HepG2 (cell line): ENCODE results near the gene HS3ST3B1. TPM values are rescaled to one million over a fixed set of nuclear protein-coding genes. Genes with fewer than 3 reads are reported as not detected.

Experiments used
- ATAC-seq: fragments of 200-7000 bp; cut with Tn5 transposase; 3 replicates; pipeline ENCODE4 v1.9.1; 2020; ENCODE audit warnings: mild to moderate bottlenecking, moderate library complexity
- BruUV-seq: library from RNA; stranded (reverse); fragments of 400-500 nt; replicated peaks from 2 replicates; lab custom pipeline; 2021; lab: Mats Ljungman, UMichigan
- CTCF ChIA-PET: fragments of 300-600 bp; formaldehyde crosslinking; extraction: SDS; loops from one replicate; lab custom pipeline; 2021; ENCODE audit warnings: low total read pairs, inconsistent platforms, low intra/inter-chr PET ratio; lab: Yijun Ruan, JAX
- POLR2A ChIA-PET: fragments of 350-600 bp; sonication (Branson Sonifier 250); formaldehyde crosslinking; loops from one replicate; lab custom pipeline; 2020; ENCODE audit warnings: antibody characterized with exemption, inconsistent platforms; lab: Yijun Ruan, JAX
- DNase-seq: peaks from one replicate; pipeline ENCODE4 v3.0.0-alpha.2; 2015; ENCODE audit warnings: low spot score
- FAIRE-seq: peaks from 3 replicates; lab custom pipeline; 2011; peaks lifted over from hg19 to GRCh38; lab: Jason Lieb, UNC
- H2AFZ ChIP-seq: one replicate; pipeline ENCODE4 v1.6.1; 2011; ENCODE audit warnings: low read length, inconsistent platforms
- H3K27ac ChIP-seq: fragments of 300-600 bp; 3 replicates; pipeline ENCODE4 v1.8.0; 2011; ENCODE audit warnings: mixed run types, mild to moderate bottlenecking, mixed read lengths, low read length, inconsistent platforms; ENCODE audit not compliant: insufficient read depth; ENCODE audit errors: extremely low read length
- H3K27me3 ChIP-seq, 2 experiments: fragments of 200-600 bp in 1 of 2; 2 replicates in 1 of 2; 3 replicates in 1 of 2; pipeline versions ENCODE4 v1.6.0 to v1.8.0; 2011; ENCODE audit warnings: low read length in 2 of 2, mild to moderate bottlenecking in 2 of 2, moderate library complexity in 2 of 2, inconsistent platforms in 1 of 2; ENCODE audit not compliant: insufficient read depth in 2 of 2, control insufficient read depth in 1 of 2
- H3K36me3 ChIP-seq, 2 experiments: fragments of 200-600 bp in 1 of 2; replicated peaks in 1 of 2; 2 replicates in 1 of 2; 3 replicates in 1 of 2; pipeline versions ENCODE4 v1.5.1 to v1.8.0; 2011; ENCODE audit warnings: low read length in 2 of 2, inconsistent platforms in 1 of 2; ENCODE audit not compliant: insufficient read depth in 2 of 2, control insufficient read depth in 1 of 2
- H3K4me1 ChIP-seq: 2 replicates; pipeline ENCODE4 v1.5.1; 2012; ENCODE audit warnings: low read length, inconsistent platforms; ENCODE audit not compliant: insufficient read depth
- H3K4me2 ChIP-seq: 2 replicates; pipeline ENCODE4 v1.6.0; 2011; ENCODE audit warnings: low read depth, low read length, inconsistent platforms
- H3K4me3 ChIP-seq, 3 experiments: fragments of 200-600 bp in 1 of 3; sonication (generic), shearing (Covaris generic) in 1 of 3; replicated peaks in 1 of 3; 2 replicates each; pipeline ENCODE4 v1.5.1; 2011 to 2016; ENCODE audit warnings: low read length in 3 of 3, inconsistent platforms in 2 of 3, low read depth in 2 of 3, mild to moderate bottlenecking in 2 of 3, control low read depth in 1 of 3, mixed read lengths in 1 of 3; ENCODE audit not compliant: insufficient read depth in 1 of 3
- H3K79me2 ChIP-seq: one replicate; pipeline ENCODE4 v1.6.1; 2011; ENCODE audit warnings: low read length, inconsistent platforms; ENCODE audit not compliant: insufficient read depth
- H3K9ac ChIP-seq: 2 replicates; pipeline ENCODE4 v1.6.0; 2011; ENCODE audit warnings: mild to moderate bottlenecking, low read depth, low read length, inconsistent platforms; ENCODE audit not compliant: insufficient read depth
- H3K9me3 ChIP-seq: 2 replicates; pipeline ENCODE4 v1.5.1; 2012; ENCODE audit warnings: mild to moderate bottlenecking, low read length
- H4K20me1 ChIP-seq: 2 replicates; pipeline ENCODE4 v1.6.0; 2011; ENCODE audit warnings: inconsistent platforms, mild to moderate bottlenecking, low read length, moderate library complexity; ENCODE audit not compliant: insufficient read depth
- AHR ChIP-seq: IDR thresholded peaks from 2 replicates; pipeline ENCODE4 v1.6.1; 2018; ENCODE audit warnings: missing genetic modification reagents, missing compliant biosample characterization
- GATAD1 ChIP-seq: IDR thresholded peaks from 2 replicates; pipeline ENCODE4 v1.6.1; 2016; ENCODE audit warnings: missing genetic modification reagents, missing compliant biosample characterization
- HMGA1 ChIP-seq: sonication (generic); formaldehyde crosslinking; conservative IDR thresholded peaks from 2 replicates; pipeline ENCODE4 v1.4.0; 2020; ENCODE audit warnings: missing genetic modification reagents
- ISL2 ChIP-seq: sonication (generic); formaldehyde crosslinking; IDR thresholded peaks from 2 replicates; pipeline ENCODE4 v1.5.0; 2020; ENCODE audit warnings: missing genetic modification reagents
- TP53 ChIP-seq: sonication (generic); formaldehyde crosslinking; conservative IDR thresholded peaks from 2 replicates; pipeline ENCODE4 v1.4.0; 2020; ENCODE audit warnings: missing genetic modification reagents
- TRAFD1 ChIP-seq: sonication (generic); formaldehyde crosslinking; IDR thresholded peaks from 2 replicates; pipeline ENCODE4 v1.5.1; 2020; ENCODE audit warnings: missing genetic modification reagents, mild to moderate bottlenecking, borderline replicate concordance
- ZNF382 ChIP-seq: sonication (generic); formaldehyde crosslinking; IDR thresholded peaks from 2 replicates; pipeline ENCODE4 v1.5.0; 2020; ENCODE audit warnings: missing genetic modification reagents, mild to moderate bottlenecking, borderline replicate concordance
- ZNF431 ChIP-seq: sonication (generic); formaldehyde crosslinking; IDR thresholded peaks from 2 replicates; pipeline ENCODE4 v1.9.0; 2022; ENCODE audit warnings: missing genetic modification reagents, low read depth, mild to moderate bottlenecking, borderline replicate concordance
- ZNF441 ChIP-seq: sonication (generic); formaldehyde crosslinking; IDR thresholded peaks from 2 replicates; pipeline ENCODE4 v1.7.0; 2021; ENCODE audit warnings: missing genetic modification reagents, borderline replicate concordance
- ZNF746 ChIP-seq: sonication (generic); formaldehyde crosslinking; IDR thresholded peaks from 2 replicates; pipeline ENCODE4 v1.8.0; 2022; ENCODE audit warnings: mild to moderate bottlenecking, missing genetic modification reagents
- WGBS: methylation state at CpG from one replicate; pipeline ENCODE4 v1.1.6; 2017; ENCODE audit warnings: low lambda C conversion rate; 5-methylcytosine and 5-hydroxymethylcytosine counted together
- in situ Hi-C: cut with HindIII; loops from 2 replicates; pipeline ENCODE4 v1.10.0; 2017; ENCODE audit warnings: low pct_unique_long_range_greater_than_20kb; ENCODE audit not compliant: extremely low pct_ligation_motif_present
- intact Hi-C: fragments of 100-400 bp; cut with micrococcal nuclease; formaldehyde crosslinking; loops from one replicate; pipeline ENCODE4 v1.10.0; 2022; ENCODE audit not compliant: unreplicated experiment
- polyA plus RNA-seq, 8 experiments: library from polyadenylated mRNA; depleted of rRNA in 3 of 8; stranded (reverse) in 7 of 8; unstranded in 1 of 8; fragments of >200 nt; fragmentation: Illumina TruSeq in 4 of 8; extraction: Trizol in 4 of 8; gene quantifications; 2 replicates each; pipeline versions ENCODE4 v1.2.1 to v1.2.3, GENCODE V29; 2011 to 2016; ENCODE audit warnings: low read depth in 4 of 8, missing spikeins in 1 of 8, mixed read lengths in 1 of 8; ENCODE audit not compliant: insufficient read depth in 1 of 8
- total RNA-seq, 5 experiments: library from RNA; depleted of rRNA; stranded (reverse); fragments of >200 nt; fragmentation: Illumina TruSeq; extraction: Trizol; gene quantifications; 2 replicates each; pipeline ENCODE4 v1.2.3, GENCODE V29; 2016; ENCODE audit warnings: low read depth in 1 of 5

HS3ST3B1 gene
- total and polyA plus RNA-seq, 2 of the 13 experiments (the other 11 are each of a cell fraction or from before 2014, with no cell fraction given): 15.7 to 39.5 TPM

GRCh38 chr17:14337596-14338079 is 36.8 kb downstream of the HS3ST3B1 start:
- CTCF ChIA-PET: no interaction called here
- TF ChIP-seq GATAD1: no peak
- no peak for TF ChIP-seq TP53 (CRISPR knock-in tag)
- no peak for TF ChIP-seq ZNF382
- no peak for TF ChIP-seq TRAFD1
- TF ChIP-seq ZNF431 (CRISPR knock-in tag): no peak
- no peak for TF ChIP-seq ZNF441
- TF ChIP-seq ZNF746: no peak
- no peak for TF ChIP-seq HMGA1 (CRISPR knock-in tag)
- no peak for TF ChIP-seq ISL2 (CRISPR knock-in tag)
- no peak for TF ChIP-seq AHR (CRISPR knock-in tag)
- in situ Hi-C loops (no loop called here), intact Hi-C loops (no loop called here)
- Histone ChIP-seq H3K9ac (no peak overlapping the region), H3K36me3 (peaks cover 6 to 20% of the 10 kb centered on the region in 2 experiments; a peak in 4 of 5 replicates), H3K4me3 (no peak overlapping the region), H3K27me3 (no peaks in the 10 kb centered on the region), H3K9me3 (no peaks in the 10 kb centered on the region), H3K4me1 (peaks cover 62% of the 10 kb centered on the region), H3K4me2 (no peak overlapping the region), H2AFZ (no peak overlapping the region), H4K20me1 (peaks cover 9% of the 10 kb centered on the region), H3K79me2 (peaks cover 96% of the 10 kb centered on the region), H3K27ac (no peak overlapping the region)
- FAIRE-seq (no peak), DNase-seq (no peak), ATAC-seq (peak; percentile 49; the same call in 1 of the 3 replicates)
- WGBS: 88% methylated on average over 3 of the region's 3 CpGs
- no TSS peak for BruUV-seq
- POLR2A ChIA-PET: interaction anchor here (0.7 to 1.5 kb wide), 3 partner anchors 29 to 37 kb away, joined by 3 to 4 read pairs (median 3); partner anchors contain the start of gene HS3ST3B1
